HepG2 (cell line): ENCODE results near the gene MYORG. TPM values are rescaled to one million over a fixed set of nuclear protein-coding genes. Genes with fewer than 3 reads are reported as not detected.
A peak's percentile ranks its signal among the peaks of the same experiment; 100 is the strongest.

Experiments
- BRF2 ChIP-seq: sonication (generic); formaldehyde crosslinking; IDR thresholded peaks from 2 replicates; pipeline ENCODE4 v1.8.1; 2022; ENCODE audit warnings: mild to moderate bottlenecking, missing genetic modification reagents
- CC2D1A ChIP-seq: sonication (generic); formaldehyde crosslinking; IDR thresholded peaks from 2 replicates; pipeline ENCODE4 v1.8.1; 2023; ENCODE audit warnings: mild to moderate bottlenecking, missing genetic modification reagents
- CHD4 ChIP-seq: fragments of 200-600 bp; sonication (generic); IDR thresholded peaks from 2 replicates; pipeline ENCODE4 v1.7.0; 2017; ENCODE audit warnings: mild to moderate bottlenecking, low read length, borderline replicate concordance
- DMAP1 ChIP-seq: IDR thresholded peaks from 2 replicates; pipeline ENCODE4 v1.6.1; 2016
- FOSL2 ChIP-seq: sonication (generic); formaldehyde crosslinking; IDR thresholded peaks from 2 replicates; pipeline ENCODE4 v1.4.0; 2020; ENCODE audit warnings: missing genetic modification reagents
- FOXK2 ChIP-seq: fragments of 450-650 bp; IDR thresholded peaks from 2 replicates; pipeline ENCODE4 v1.6.1; 2016
- GFI1 ChIP-seq: sonication (generic); formaldehyde crosslinking; IDR thresholded peaks from 2 replicates; pipeline ENCODE4 v1.5.0; 2020; ENCODE audit warnings: missing genetic modification reagents, mild to moderate bottlenecking, borderline replicate concordance
- HNF1A ChIP-seq, 2 experiments: sonication (generic) in 1 of 2; formaldehyde crosslinking in 1 of 2; IDR thresholded peaks; 2 replicates each; pipeline versions ENCODE4 v1.4.0 to v1.6.1; 2016 to 2020; ENCODE audit warnings: borderline replicate concordance in 1 of 2, low read depth in 1 of 2, mild to moderate bottlenecking in 1 of 2, missing genetic modification reagents in 1 of 2
- HNF4G ChIP-seq, 2 experiments: sonication (generic) in 1 of 2; formaldehyde crosslinking in 1 of 2; IDR thresholded peaks; 2 replicates each; pipeline versions ENCODE4 v1.4.0 to v1.6.1; 2011 to 2020; ENCODE audit warnings: borderline replicate concordance in 2 of 2, low read depth in 2 of 2, mild to moderate bottlenecking in 2 of 2, low read length in 1 of 2, missing genetic modification reagents in 1 of 2, moderate library complexity in 1 of 2
- KMT2A ChIP-seq: sonication (generic); formaldehyde crosslinking; IDR thresholded peaks from 2 replicates; pipeline ENCODE4 v1.4.0; 2020; ENCODE audit warnings: missing genetic modification reagents
- LBX2 ChIP-seq: sonication (generic); formaldehyde crosslinking; IDR thresholded peaks from 2 replicates; pipeline ENCODE4 v1.5.0; 2020; ENCODE audit warnings: missing genetic modification reagents, mild to moderate bottlenecking, borderline replicate concordance
- LCORL ChIP-seq, 2 experiments: fragments of 450-650 bp in 1 of 2; sonication (generic) in 1 of 2; formaldehyde crosslinking in 1 of 2; IDR thresholded peaks; 2 replicates each; pipeline versions ENCODE4 v1.5.0 to v1.6.1; 2017 to 2020; ENCODE audit warnings: antibody characterized with exemption in 1 of 2, missing genetic modification reagents in 1 of 2
- NFE2L2 ChIP-seq: fragments of 150-350 bp; IDR thresholded peaks from 2 replicates; pipeline ENCODE4 v1.6.1; 2014; ENCODE audit warnings: low read length
- REPIN1 ChIP-seq: sonication (generic); formaldehyde crosslinking; IDR thresholded peaks from 2 replicates; pipeline ENCODE4 v1.8.0; 2022; ENCODE audit warnings: missing genetic modification reagents, low read depth, mild to moderate bottlenecking, borderline replicate concordance
- SCMH1 ChIP-seq: sonication (generic); formaldehyde crosslinking; IDR thresholded peaks from 2 replicates; pipeline ENCODE4 v1.9.0; 2021; ENCODE audit warnings: missing genetic modification reagents, mild to moderate bottlenecking, borderline replicate concordance
- TBX2 ChIP-seq: sonication (generic); formaldehyde crosslinking; IDR thresholded peaks from 2 replicates; pipeline ENCODE4 v1.5.0; 2020; ENCODE audit warnings: missing genetic modification reagents, mild to moderate bottlenecking, borderline replicate concordance
- ZNF274 ChIP-seq: sonication (generic); formaldehyde crosslinking; IDR thresholded peaks from 2 replicates; pipeline ENCODE4 v1.5.1; 2020; ENCODE audit warnings: mild to moderate bottlenecking, missing genetic modification reagents
- ZNF496 ChIP-seq: sonication (generic); formaldehyde crosslinking; IDR thresholded peaks from 2 replicates; pipeline ENCODE4 v1.8.1; 2023; ENCODE audit warnings: mild to moderate bottlenecking, moderate library complexity, missing genetic modification reagents; ENCODE audit not compliant: insufficient replicate concordance
- ZNF550 ChIP-seq: sonication (generic); formaldehyde crosslinking; IDR thresholded peaks from 2 replicates; pipeline ENCODE4 v1.4.0; 2020; ENCODE audit warnings: mild to moderate bottlenecking, missing genetic modification reagents, borderline replicate concordance
- ZNF761 ChIP-seq: sonication (generic); formaldehyde crosslinking; conservative IDR thresholded peaks from 2 replicates; pipeline ENCODE4 v1.4.0; 2020; ENCODE audit warnings: mild to moderate bottlenecking, missing genetic modification reagents
- ZNF782 ChIP-seq: sonication (generic); formaldehyde crosslinking; IDR thresholded peaks from 2 replicates; pipeline ENCODE4 v1.4.0; 2020; ENCODE audit warnings: missing genetic modification reagents, mild to moderate bottlenecking, borderline replicate concordance
- ZNF878 ChIP-seq: sonication (generic); formaldehyde crosslinking; IDR thresholded peaks from 2 replicates; pipeline ENCODE4 v1.8.1; 2023; ENCODE audit warnings: mild to moderate bottlenecking, missing genetic modification reagents, moderate library complexity
- polyA plus RNA-seq, 8 experiments: library from polyadenylated mRNA; depleted of rRNA in 3 of 8; stranded (reverse) in 7 of 8; unstranded in 1 of 8; fragments of >200 nt; fragmentation: Illumina TruSeq in 4 of 8; extraction: Trizol in 4 of 8; gene quantifications; 2 replicates each; pipeline versions ENCODE4 v1.2.1 to v1.2.3, GENCODE V29; 2011 to 2016; ENCODE audit warnings: low read depth in 4 of 8, missing spikeins in 1 of 8, mixed read lengths in 1 of 8; ENCODE audit not compliant: insufficient read depth in 1 of 8
- total RNA-seq, 5 experiments: library from RNA; depleted of rRNA; stranded (reverse); fragments of >200 nt; fragmentation: Illumina TruSeq; extraction: Trizol; gene quantifications; 2 replicates each; pipeline ENCODE4 v1.2.3, GENCODE V29; 2016; ENCODE audit warnings: low read depth in 1 of 5

Gene MYORG
- total and polyA plus RNA-seq, 2 of the 13 experiments (the other 11 are each of a cell fraction or from before 2014, with no cell fraction given), result 11.1 to 22.4 TPM

GRCh38 chr9:34334337-34334824 is 42.3 kb downstream of the MYORG start (continued):
- no peak for TF ChIP-seq KMT2A
- no peak for TF ChIP-seq NFE2L2
- TF ChIP-seq BRF2, result no peak
- no peak for TF ChIP-seq FOSL2 (CRISPR knock-in tag)
- TF ChIP-seq HNF1A (IDR thresholded peaks at IDR 0.05; ENCODE audit: low read depth), result no peak
- TF ChIP-seq HNF1A (CRISPR knock-in tag; IDR thresholded peaks at IDR 0.05; ENCODE audit: borderline replicate concordance), result peak; percentile 35; the same call in 1 of the 2 replicates
- no peak for TF ChIP-seq LCORL (IDR thresholded peaks at IDR 0.05)
- no peak for TF ChIP-seq LCORL (CRISPR knock-in tag; IDR thresholded peaks at IDR 0.05)
- TF ChIP-seq FOXK2, result no peak
- TF ChIP-seq TBX2 (CRISPR knock-in tag), result peak; percentile 24; the same call in 1 of the 2 replicates
- TF ChIP-seq ZNF782 (CRISPR knock-in tag), result no peak
- TF ChIP-seq REPIN1 (CRISPR knock-in tag), result no peak
- no peak for TF ChIP-seq ZNF761
- no peak for TF ChIP-seq HNF4G (IDR thresholded peaks at IDR 0.05; ENCODE audit: borderline replicate concordance, low read depth, low read length)
- no peak for TF ChIP-seq HNF4G (CRISPR knock-in tag; IDR thresholded peaks at IDR 0.05; ENCODE audit: borderline replicate concordance, low read depth)
- no peak for TF ChIP-seq ZNF274
- peak; percentile 62; the same call in 1 of the 2 replicates for TF ChIP-seq GFI1
- no peak for TF ChIP-seq CC2D1A
- no peak for TF ChIP-seq ZNF878 (CRISPR knock-in tag)
- TF ChIP-seq ZNF550 (CRISPR knock-in tag), result no peak
- no peak for TF ChIP-seq DMAP1
- no peak for TF ChIP-seq CHD4
- TF ChIP-seq ZNF496 (CRISPR knock-in tag), result no peak
- TF ChIP-seq SCMH1 (CRISPR knock-in tag), result no peak
- no peak for TF ChIP-seq LBX2
